Loucy (cell line): Measurements from ENCODE around the gene POLR2L.

ENCODE experiments used
- CTCF ChIP-seq: fragments of 200-600 bp; sonication (generic); conservative IDR thresholded peaks from 2 replicates; pipeline ENCODE4 v1.5.1; 2014; ENCODE audit warnings: mild to moderate bottlenecking, antibody characterized with exemption, low read length
- EZH2phosphoT487 ChIP-seq: fragments of 200-600 bp; IDR thresholded peaks from 2 replicates; pipeline ENCODE4 v1.6.1; 2018; ENCODE audit warnings: antibody characterized with exemption, mild to moderate bottlenecking, moderate library complexity, borderline replicate concordance

- TF ChIP-seq CTCF = no peak
- no peak for TF ChIP-seq EZH2phosphoT487
Observed at GRCh38 chr11:826227-826621, 16.1 kb downstream of the POLR2L start.
